AG09309 (cell line): Measurements from ENCODE around the gene CELA1.

Source experiments
- DNase-seq: peaks from one replicate; pipeline ENCODE4 v3.0.0-alpha.2; 2010; ENCODE audit warnings: low read depth
- H3K4me3 ChIP-seq: 2 replicates; pipeline ENCODE4 v1.5.1; 2011; ENCODE audit warnings: mild to moderate bottlenecking, low read depth, low read length, moderate library complexity; ENCODE audit not compliant: control insufficient read depth
- TF ChIP-seq, protein P1 (sequence below): IDR thresholded peaks from 2 replicates; pipeline ENCODE4 v1.5.1; 2011; ENCODE audit warnings: mild to moderate bottlenecking, low read depth, low read length, inconsistent platforms; ENCODE audit not compliant: insufficient read depth, control insufficient read depth; ENCODE audit errors: missing control alignments

Gene CELA1

DNA sequence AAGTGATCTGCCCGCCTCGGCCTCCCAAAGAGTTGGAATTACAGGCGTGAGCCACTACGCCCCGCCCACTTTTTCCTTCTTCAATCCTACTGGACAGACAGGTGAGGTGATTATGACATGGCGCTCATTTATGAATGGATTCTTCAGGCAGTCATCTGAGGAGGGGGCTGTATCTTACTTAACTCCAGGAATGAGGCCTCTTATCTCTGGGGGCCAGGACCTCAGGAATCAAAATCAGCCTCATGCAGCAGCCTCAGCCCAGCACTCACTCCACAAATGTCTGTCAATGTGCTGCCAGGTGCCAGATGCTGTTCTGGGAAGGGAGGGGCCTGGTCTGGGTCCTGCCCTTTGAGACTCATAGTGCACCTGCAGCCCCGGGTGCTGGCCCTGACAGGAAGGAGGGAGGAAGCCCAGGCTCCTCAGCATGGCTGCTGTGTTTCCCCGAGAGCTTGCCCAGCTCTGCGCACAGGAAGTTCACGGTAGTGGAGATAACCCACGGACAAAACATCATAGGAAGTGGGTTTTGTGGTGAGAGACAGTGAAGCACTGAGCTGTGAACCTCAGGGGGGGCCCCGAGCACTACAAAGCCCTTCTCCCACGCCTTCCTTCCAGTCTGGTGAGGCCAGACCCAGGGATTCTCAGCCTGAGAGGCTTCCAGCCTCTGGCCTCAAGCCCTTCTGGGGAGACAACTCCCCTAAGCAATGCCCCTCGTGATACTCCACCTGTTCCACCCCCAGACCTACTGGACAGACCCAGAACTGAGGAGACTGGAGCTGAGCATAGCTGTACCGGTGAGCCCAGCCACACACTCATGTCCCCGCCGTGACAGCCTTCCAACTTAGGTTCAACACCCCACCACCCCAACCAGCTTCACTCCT, 22.4 kb upstream of the CELA1 start:
- DNase-seq = no peak
- TF ChIP-seq, protein P1, sequence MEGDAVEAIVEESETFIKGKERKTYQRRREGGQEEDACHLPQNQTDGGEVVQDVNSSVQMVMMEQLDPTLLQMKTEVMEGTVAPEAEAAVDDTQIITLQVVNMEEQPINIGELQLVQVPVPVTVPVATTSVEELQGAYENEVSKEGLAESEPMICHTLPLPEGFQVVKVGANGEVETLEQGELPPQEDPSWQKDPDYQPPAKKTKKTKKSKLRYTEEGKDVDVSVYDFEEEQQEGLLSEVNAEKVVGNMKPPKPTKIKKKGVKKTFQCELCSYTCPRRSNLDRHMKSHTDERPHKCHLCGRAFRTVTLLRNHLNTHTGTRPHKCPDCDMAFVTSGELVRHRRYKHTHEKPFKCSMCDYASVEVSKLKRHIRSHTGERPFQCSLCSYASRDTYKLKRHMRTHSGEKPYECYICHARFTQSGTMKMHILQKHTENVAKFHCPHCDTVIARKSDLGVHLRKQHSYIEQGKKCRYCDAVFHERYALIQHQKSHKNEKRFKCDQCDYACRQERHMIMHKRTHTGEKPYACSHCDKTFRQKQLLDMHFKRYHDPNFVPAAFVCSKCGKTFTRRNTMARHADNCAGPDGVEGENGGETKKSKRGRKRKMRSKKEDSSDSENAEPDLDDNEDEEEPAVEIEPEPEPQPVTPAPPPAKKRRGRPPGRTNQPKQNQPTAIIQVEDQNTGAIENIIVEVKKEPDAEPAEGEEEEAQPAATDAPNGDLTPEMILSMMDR = no peak
- no peak overlapping the region for H3K4me3 ChIP-seq

DNA sequence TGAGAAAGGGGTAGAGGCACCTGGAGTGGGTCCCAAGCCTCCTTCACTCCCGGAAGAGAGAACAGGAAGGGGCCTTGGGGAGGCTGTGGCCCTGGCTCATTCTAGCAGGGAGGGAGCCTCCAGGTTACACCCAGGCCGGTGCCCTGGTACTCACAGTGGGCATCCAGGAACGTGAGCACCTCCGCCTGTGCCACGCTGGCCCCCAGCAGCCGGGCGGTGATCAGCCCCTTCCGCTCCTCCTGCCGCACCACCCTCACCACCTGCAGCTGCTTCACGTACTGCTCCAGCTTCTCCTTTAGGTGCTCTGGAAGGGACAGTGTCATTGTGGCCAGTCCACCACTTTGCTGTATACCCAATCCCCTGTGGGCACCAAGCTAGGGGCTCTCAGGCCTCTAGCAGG, 18.8 kb upstream of the CELA1 start:
- H3K4me3 ChIP-seq = no peak overlapping the region
- DNase-seq = no peak
- TF ChIP-seq, protein P1 = no peak

DNA sequence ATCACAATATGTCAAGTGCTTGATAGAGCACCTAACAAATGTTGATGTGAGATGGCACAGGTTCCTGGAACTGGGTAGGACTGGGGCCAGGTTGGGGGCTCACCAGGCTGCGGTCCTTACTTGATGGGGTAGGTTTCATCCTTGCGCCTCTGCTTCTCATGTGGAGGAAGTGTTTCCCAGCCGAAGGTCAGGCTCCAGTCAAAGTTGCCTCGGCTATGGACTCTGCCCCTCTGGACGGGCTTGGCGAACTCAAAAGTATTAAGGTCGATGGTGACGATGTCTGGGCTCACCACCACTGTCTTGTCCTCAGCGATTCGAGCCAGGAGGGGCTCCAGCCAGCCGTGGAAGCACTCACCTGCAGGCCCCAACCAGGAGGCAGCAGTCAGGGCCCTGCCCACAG, 17.5 kb upstream of the CELA1 start:
- TF ChIP-seq, protein P1 = no peak
- H3K4me3 ChIP-seq = no peak overlapping the region
- DNase-seq = no peak

DNA sequence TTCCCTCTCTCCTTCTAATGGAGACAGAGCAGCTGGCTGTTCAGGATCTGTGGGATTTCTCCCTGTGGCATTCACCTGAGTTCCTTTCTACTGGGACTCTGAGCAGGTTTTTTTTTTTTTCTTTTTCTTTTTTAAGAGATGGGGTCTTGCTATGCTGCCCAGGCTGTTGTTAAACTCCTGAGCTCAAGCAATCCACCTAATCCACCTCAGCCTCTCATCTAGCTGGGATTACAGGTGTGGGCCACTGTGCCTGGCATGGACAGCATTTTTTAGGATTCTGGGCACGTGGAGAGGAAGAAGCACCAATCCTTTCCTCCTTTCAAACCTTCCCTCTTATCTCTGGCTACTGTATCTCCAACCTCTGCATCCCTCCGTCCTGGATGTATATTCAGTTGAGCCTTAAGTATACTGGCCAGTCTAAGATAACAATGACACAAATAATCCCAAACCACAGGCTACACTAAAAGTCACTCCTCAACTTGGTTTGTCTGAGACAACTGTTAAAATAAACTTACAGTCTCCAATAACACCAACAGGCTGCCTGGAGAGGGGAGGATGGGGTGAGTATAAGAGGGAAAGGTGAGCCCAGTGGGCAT, 16.4 kb upstream of the CELA1 start:
- DNase-seq = no peak
- H3K4me3 ChIP-seq = no peak overlapping the region
- TF ChIP-seq, protein P1 = no peak

DNA sequence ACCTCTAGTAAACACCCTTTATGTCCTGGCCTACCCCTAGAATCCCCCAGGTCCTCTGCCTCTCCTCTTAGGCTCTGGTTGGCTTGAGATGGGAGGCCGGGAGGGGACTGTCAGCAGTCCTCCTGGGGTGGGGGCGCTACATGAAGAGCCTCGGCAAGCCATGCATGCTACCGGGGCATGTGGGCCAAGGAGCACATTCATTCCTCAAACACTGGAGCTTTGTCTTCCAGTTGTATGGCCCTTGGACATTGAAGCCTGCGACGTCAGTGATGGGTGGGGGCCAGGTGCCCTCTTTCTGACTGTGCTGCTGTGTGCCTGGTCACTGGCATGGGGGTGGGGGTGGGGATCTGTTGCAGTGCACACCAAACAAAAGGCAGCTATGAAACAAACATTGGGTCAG, 15.8 kb upstream of the CELA1 start:
- TF ChIP-seq, protein P1 = no peak
- H3K4me3 ChIP-seq = no peak overlapping the region
- no peak for DNase-seq

DNA sequence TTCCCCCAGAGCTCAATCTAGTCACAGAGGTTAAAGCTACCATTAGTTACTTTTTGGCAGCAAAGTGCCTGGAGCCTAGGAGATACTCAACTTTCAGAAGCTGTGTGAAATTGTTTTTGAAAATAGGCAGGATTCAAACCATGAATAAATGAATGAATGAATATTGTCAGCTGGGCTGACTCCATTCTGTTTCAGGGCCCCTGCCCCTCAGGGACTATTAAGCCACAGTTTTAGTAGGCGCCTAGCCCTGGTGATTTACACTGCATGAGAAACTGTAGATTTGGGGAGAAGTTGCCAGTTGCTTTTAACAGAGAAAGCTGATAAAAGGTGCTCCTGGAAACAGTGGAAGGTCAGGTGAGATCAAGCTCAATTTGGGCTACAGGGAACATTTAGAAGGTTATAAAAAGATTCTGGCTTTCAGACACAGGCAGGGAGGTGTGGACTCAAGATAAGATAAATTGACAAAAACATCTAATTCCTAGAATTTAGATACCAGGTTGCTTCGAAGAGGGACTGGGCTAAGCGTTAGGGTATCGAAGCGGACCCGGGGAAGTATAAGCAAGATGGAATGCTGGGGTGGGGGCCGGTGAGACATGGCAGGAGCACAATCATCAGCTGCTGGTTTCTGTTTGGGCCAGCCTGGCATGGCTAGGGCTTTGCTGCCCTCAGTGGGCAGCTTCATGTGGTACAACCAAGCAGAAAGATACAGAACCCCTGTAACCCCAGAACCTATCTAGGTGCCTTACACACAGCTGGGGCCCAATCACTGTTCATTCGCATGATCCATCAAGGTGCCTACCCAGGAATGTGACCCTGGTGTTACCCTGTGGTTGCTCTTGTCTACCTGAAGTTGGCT, 14.9 kb upstream of the CELA1 start:
- TF ChIP-seq, protein P1 = peak; percentile 23
- no peak overlapping the region for H3K4me3 ChIP-seq
- DNase-seq = no peak
